Activated CD8-positive, alpha-beta T cell treated with anti-CD3 and anti-CD28 coated beads, Interleukin-2, amount 10 ng/mL, durations not matched to agents 7 days and 5 days (primary cell): Measurements from ENCODE around the gene NANOS3. TPM values are rescaled to one million over a fixed set of nuclear protein-coding genes. Genes with fewer than 3 reads are reported as not detected.
A peak's percentile ranks its signal among the peaks of the same experiment; 100 is the strongest.
"Not testable (repeated sequence)": the region's sequence is repeated elsewhere in the genome, so short reads cannot be mapped to it uniquely, and the experiment has no call there.

Experiments
- ATAC-seq: fragments of 150-1000 bp; cut with Tn5 transposase; one replicate; pipeline ENCODE4 v1.10.0; 2021; ENCODE audit warnings: moderate library complexity
- CTCF ChIA-PET: fragments of 350-600 bp; sonication (Branson Sonifier 250); formaldehyde crosslinking; loops from one replicate; lab custom pipeline; 2021; ENCODE audit warnings: antibody characterized with exemption; lab: Charles Lee
- POLR2A ChIA-PET: fragments of 350-600 bp; sonication (Branson Sonifier 250); formaldehyde crosslinking; loops from one replicate; lab custom pipeline; 2021; ENCODE audit warnings: antibody characterized with exemption; lab: Charles Lee
- DNase-seq: peaks from one replicate; pipeline ENCODE4 v3.0.0-alpha.2; 2020
- H3K27ac Mint-ChIP-seq: one replicate; pipeline ENCODE4 v1.8.0; 2021; ENCODE audit warnings: mild to moderate bottlenecking, mixed read lengths
- H3K27me3 Mint-ChIP-seq: one replicate; pipeline ENCODE4 v1.8.0; 2021; ENCODE audit warnings: low read depth, mixed read lengths
- H3K36me3 Mint-ChIP-seq: one replicate; pipeline ENCODE4 v1.8.0; 2021; ENCODE audit warnings: low read depth, mixed read lengths
- H3K4me1 Mint-ChIP-seq: one replicate; pipeline ENCODE4 v1.8.0; 2021; ENCODE audit warnings: low read depth, mixed read lengths
- H3K4me3 Mint-ChIP-seq: one replicate; pipeline ENCODE4 v1.8.0; 2021; ENCODE audit warnings: mild to moderate bottlenecking, mixed read lengths
- H3K9me3 Mint-ChIP-seq: one replicate; pipeline ENCODE4 v1.8.0; 2022; ENCODE audit warnings: mixed read lengths; ENCODE audit not compliant: insufficient read depth
- total RNA-seq, 2 experiments: library from RNA; stranded (reverse); gene quantifications; one replicate each; pipeline ENCODE4 v1.2.3, GENCODE V29; 2021

The NANOS3 gene
- total RNA-seq, 2 experiments from 2014 or later = 0.60 to 0.90 TPM

GRCh38 chr19:13844130-13844631 is 32.8 kb upstream of the NANOS3 start:
- H3K4me1 Mint-ChIP-seq = peaks cover 47% of the 10 kb centered on the region
- H3K27me3 Mint-ChIP-seq = no peaks in the 10 kb centered on the region
- ATAC-seq = no peak
- peak overlapping the region; percentile 69 for H3K4me3 Mint-ChIP-seq
- H3K27ac Mint-ChIP-seq = peak overlapping the region; percentile 77
- ChIA-PET CTCF (interaction anchor here (0.8 kb wide), 1 partner anchor 18 kb away, joined by 4 read pairs; no protein-coding TSS in a partner anchor), POLR2A (no interaction called here)
- no peaks in the 10 kb centered on the region for H3K9me3 Mint-ChIP-seq
- no peak for DNase-seq
- H3K36me3 Mint-ChIP-seq = peaks cover 23% of the 10 kb centered on the region

GRCh38 chr19:13846557-13847406 is 30.2 kb upstream of the NANOS3 start:
- CTCF ChIA-PET = interaction anchor here (0.6 to 8.6 kb wide), 3 partner anchors 9 to 213 kb away, joined by 3 to 57 read pairs (median 20); no protein-coding TSS in a partner anchor
- DNase-seq (peak; percentile 97), ATAC-seq (peak; percentile 61)
- Mint-ChIP-seq H3K36me3 (peaks cover 2% of the 10 kb centered on the region), H3K4me1 (peaks cover 61% of the 10 kb centered on the region), H3K27ac (peak overlapping the region; percentile 99), H3K27me3 (no peaks in the 10 kb centered on the region), H3K9me3 (no peaks in the 10 kb centered on the region), H3K4me3 (peak overlapping the region; percentile 79)
- POLR2A ChIA-PET = interaction anchor here (0.5 to 5.5 kb wide), 20 partner anchors 9 to 878 kb away, joined by 3 to 104 read pairs (median 4); partner anchors contain the start of genes ASF1B, C19orf53 and ZSWIM4

GRCh38 chr19:13847407-13848339 is 29.3 kb upstream of the NANOS3 start:
- H3K27me3 Mint-ChIP-seq = no peaks in the 10 kb centered on the region

GRCh38 chr19:13848340-13848677 is 28.6 kb upstream of the NANOS3 start:
- ChIA-PET POLR2A (interaction anchor here (0.6 to 5.5 kb wide), 7 partner anchors 8 to 695 kb away, joined by 3 to 104 read pairs (median 7); partner anchors contain the start of gene ASF1B), CTCF (interaction anchor here (1.0 to 8.6 kb wide), 3 partner anchors 11 to 63 kb away, joined by 3 to 57 read pairs (median 20); no protein-coding TSS in a partner anchor)
- ATAC-seq = no peak
- H3K36me3 Mint-ChIP-seq = no peaks in the 10 kb centered on the region
- H3K27me3 Mint-ChIP-seq = no peaks in the 10 kb centered on the region
- no peaks in the 10 kb centered on the region for H3K9me3 Mint-ChIP-seq
- H3K4me3 Mint-ChIP-seq = no peak overlapping the region
- peaks cover 58% of the 10 kb centered on the region for H3K4me1 Mint-ChIP-seq
- DNase-seq = no peak
- H3K27ac Mint-ChIP-seq = no peak overlapping the region

More at GRCh38 chr19:13847407-13848339, 29.3 kb upstream of the NANOS3 start:
- ATAC-seq (peak; percentile 29), DNase-seq (peak; percentile 88)
- ChIA-PET CTCF (interaction anchor here (1.0 to 8.6 kb wide), 3 partner anchors 10 to 62 kb away, joined by 3 to 57 read pairs (median 20); no protein-coding TSS in a partner anchor), POLR2A (interaction anchor here (0.6 to 5.5 kb wide), 10 partner anchors 9 to 695 kb away, joined by 3 to 104 read pairs (median 5); partner anchors contain the start of genes ASF1B and ZSWIM4)
- peak overlapping the region; percentile 99 for H3K27ac Mint-ChIP-seq
- H3K4me3 Mint-ChIP-seq = peak overlapping the region; percentile 79
- H3K36me3 Mint-ChIP-seq = no peaks in the 10 kb centered on the region
- no peaks in the 10 kb centered on the region for H3K9me3 Mint-ChIP-seq
- H3K4me1 Mint-ChIP-seq = peaks cover 61% of the 10 kb centered on the region

GRCh38 chr19:13848798-13849676 is 27.9 kb upstream of the NANOS3 start:
- no peaks in the 10 kb centered on the region for H3K27me3 Mint-ChIP-seq
- ATAC-seq = no peak
- peak overlapping the region; percentile 62 for H3K27ac Mint-ChIP-seq
- peaks cover 51% of the 10 kb centered on the region for H3K4me1 Mint-ChIP-seq
- CTCF ChIA-PET = interaction anchor here (1.2 to 8.6 kb wide), 3 partner anchors 10 to 14 kb away, joined by 3 to 57 read pairs (median 4); no protein-coding TSS in a partner anchor
- no peaks in the 10 kb centered on the region for H3K36me3 Mint-ChIP-seq
- H3K4me3 Mint-ChIP-seq = no peak overlapping the region
- H3K9me3 Mint-ChIP-seq = no peaks in the 10 kb centered on the region
- POLR2A ChIA-PET = interaction anchor here (1.5 to 5.5 kb wide), 3 partner anchors 11 to 61 kb away, joined by 4 to 104 read pairs (median 9); no protein-coding TSS in a partner anchor
- no peak for DNase-seq

GRCh38 chr19:13849991-13850909 is 26.7 kb upstream of the NANOS3 start:
- Mint-ChIP-seq H3K36me3 (no peaks in the 10 kb centered on the region), H3K27ac (peak overlapping the region; percentile 64), H3K27me3 (no peaks in the 10 kb centered on the region), H3K4me1 (peaks cover 39% of the 10 kb centered on the region), H3K4me3 (peak overlapping the region; percentile 36), H3K9me3 (no peaks in the 10 kb centered on the region)
- no peak for ATAC-seq
- peak; percentile 74 for DNase-seq
- ChIA-PET CTCF (interaction anchor here (1.0 to 8.6 kb wide), 4 partner anchors 11 to 15 kb away, joined by 3 to 57 read pairs (median 4); no protein-coding TSS in a partner anchor), POLR2A (interaction anchor here (1.5 to 5.5 kb wide), 3 partner anchors 12 to 62 kb away, joined by 4 to 104 read pairs (median 9); no protein-coding TSS in a partner anchor)

GRCh38 chr19:13850910-13851733 is 25.8 kb upstream of the NANOS3 start:
- H3K4me3 Mint-ChIP-seq = peak overlapping the region; percentile 36
- POLR2A ChIA-PET = interaction anchor here (2.0 to 5.5 kb wide), 2 partner anchors 11 to 14 kb away, joined by 9 to 104 read pairs; no protein-coding TSS in a partner anchor
- no peaks in the 10 kb centered on the region for H3K36me3 Mint-ChIP-seq
- DNase-seq (no peak), ATAC-seq (no peak)
- H3K27me3 Mint-ChIP-seq = no peaks in the 10 kb centered on the region
- no peaks in the 10 kb centered on the region for H3K9me3 Mint-ChIP-seq
- peaks cover 33% of the 10 kb centered on the region for H3K4me1 Mint-ChIP-seq
- CTCF ChIA-PET = interaction anchor here (8.6 kb wide), 1 partner anchor 11 kb away, joined by 57 read pairs; no protein-coding TSS in a partner anchor
- peak overlapping the region; percentile 64 for H3K27ac Mint-ChIP-seq

- POLR2A ChIA-PET = interaction anchor here (1.6 kb wide), 1 partner anchor 10 kb away, joined by 9 read pairs; no protein-coding TSS in a partner anchor
- CTCF ChIA-PET = interaction anchor here (8.6 kb wide), 1 partner anchor 11 kb away, joined by 57 read pairs; no protein-coding TSS in a partner anchor
- DNase-seq, H3K9me3 Mint-ChIP-seq, H3K27ac Mint-ChIP-seq, H3K4me3 Mint-ChIP-seq, H3K36me3 Mint-ChIP-seq, ATAC-seq, H3K27me3 Mint-ChIP-seq: not testable (repeated sequence)
- H3K4me1 Mint-ChIP-seq = peaks cover 27% of the 10 kb centered on the region
These were observed 25.2 kb upstream of the NANOS3 start for GRCh38 chr19:13851734-13852114.
